Measurements from ENCODE around the gene CNTROB.

CNTROB gene

DNA sequence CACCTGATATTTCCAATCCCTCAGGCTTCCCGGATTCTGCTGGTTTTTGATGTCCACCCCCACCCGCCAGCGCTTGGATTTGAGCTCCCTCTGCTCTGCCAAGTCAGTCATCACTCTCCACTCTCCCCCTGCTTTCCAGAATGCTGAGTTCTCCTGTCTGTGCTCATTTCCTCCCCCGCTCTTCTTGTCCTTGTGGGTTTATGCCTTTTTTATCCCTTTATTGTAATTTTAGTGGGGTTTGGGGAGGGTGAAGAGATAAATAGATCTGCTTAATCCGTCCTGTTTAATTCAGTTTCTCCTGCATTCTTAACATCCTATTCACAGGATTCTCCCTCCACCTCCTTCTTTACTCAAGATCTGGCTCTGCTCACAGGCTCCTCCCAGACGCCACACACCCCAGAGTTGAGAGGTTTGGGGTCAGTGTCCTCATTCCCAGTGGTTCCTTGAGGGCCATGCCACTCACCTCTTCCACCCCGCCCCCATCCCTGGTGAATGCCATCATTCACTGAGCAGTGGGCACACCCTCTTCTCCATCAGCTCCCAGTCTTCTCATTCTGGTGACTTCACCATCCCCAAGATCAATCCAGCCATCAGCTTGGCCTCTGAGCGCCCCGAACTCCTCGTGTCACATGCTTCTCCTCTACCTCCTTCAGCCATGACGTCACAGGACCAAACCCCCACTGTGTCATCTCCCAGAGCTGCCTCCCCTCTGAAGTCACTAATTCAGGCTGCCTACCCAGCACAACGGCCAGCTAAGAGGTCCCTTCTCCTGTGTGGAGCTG, 55.3 kb downstream of the CNTROB start:
- DNase-seq (ENCODE audit: low read depth in 2 of 2) = no peak

DNA sequence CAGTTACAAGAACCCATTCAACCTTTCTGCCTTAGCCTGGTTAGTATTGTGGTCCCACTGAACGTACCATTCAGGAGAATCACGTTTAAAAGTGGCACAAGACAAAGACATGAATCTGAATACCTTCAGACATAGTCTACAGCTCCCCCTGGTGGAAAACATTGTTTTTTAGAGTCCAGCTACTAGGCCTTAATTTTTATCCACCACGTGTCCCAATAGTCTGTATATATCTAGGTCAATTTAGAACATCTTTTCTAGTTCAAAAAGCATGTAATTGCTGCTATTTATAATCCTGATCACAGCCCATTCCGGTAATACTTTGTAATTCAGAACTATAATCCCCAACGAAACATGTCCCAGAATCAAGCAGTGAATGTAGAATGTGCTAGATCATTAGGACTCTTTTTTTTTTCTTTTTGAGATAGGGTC, 56.8 kb downstream of the CNTROB start:
- DNase-seq (ENCODE audit: low read depth in 2 of 2) = peak in 1 of 2 donors; percentile 63

GRCh38 chr17:7989781-7990655, 58.0 kb downstream of the CNTROB start:
- DNase-seq (ENCODE audit: low read depth in 2 of 2) = peak; percentile 96 to 97

GRCh38 chr17:7992516-7992915, 60.5 kb downstream of the CNTROB start:
- no peak for DNase-seq (ENCODE audit: low read depth in 2 of 2)

DNA sequence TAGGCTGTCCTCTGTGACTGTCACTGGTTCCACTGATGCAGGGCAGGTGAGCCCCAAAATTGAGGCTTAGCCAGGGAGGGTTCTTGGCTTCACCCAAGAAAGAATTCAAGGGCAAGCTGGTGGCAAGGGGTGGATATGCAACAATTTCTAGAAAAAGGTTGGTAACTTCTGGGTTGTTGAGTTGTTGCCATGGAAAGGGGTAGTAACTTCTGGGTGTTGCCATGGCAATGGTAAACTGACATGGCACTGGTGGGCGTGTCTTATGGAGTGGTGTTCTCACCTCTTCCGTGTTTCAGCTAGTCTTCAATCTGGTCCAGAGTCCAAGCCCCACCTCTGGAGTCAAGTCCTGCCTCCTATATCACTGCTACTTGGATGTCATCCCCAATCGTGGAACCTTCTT, 60.9 kb downstream of the CNTROB start:
- no peak for DNase-seq (ENCODE audit: low read depth in 2 of 2)

DNA sequence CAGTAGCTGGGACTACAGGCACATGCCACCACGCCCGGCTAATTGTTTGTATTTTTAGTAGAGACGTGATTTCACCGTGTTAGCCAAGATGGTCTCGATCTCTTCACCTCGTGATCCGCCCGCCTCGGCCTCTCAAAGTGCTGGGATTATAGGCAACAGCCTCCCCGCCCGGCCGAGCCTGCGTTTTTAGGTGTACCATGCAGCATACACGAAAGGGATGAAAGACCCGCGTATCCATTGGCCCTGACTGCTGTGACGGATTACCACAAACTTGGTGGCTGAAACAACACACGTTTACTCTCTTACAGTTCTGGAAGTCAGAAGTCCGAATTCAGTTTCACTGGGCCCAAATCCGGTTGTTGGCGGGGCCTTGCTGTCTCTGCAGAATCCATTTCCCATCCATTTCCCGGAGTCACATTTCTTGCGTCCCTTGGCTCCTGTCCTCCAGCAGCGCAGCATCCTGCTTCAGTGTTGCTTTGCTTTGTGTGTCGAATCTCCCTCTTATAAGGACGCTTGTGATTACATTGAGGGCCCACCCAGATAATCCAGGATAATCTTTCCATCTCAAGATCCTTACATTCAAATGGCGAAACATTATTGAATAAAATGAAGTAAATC, 62.1 kb downstream of the CNTROB start:
- DNase-seq (ENCODE audit: low read depth in 2 of 2) = no peak

- no peak for DNase-seq (ENCODE audit: low read depth in 2 of 2)
Observed at GRCh38 chr17:7995724-7996123, 63.7 kb downstream of the CNTROB start.

DNA sequence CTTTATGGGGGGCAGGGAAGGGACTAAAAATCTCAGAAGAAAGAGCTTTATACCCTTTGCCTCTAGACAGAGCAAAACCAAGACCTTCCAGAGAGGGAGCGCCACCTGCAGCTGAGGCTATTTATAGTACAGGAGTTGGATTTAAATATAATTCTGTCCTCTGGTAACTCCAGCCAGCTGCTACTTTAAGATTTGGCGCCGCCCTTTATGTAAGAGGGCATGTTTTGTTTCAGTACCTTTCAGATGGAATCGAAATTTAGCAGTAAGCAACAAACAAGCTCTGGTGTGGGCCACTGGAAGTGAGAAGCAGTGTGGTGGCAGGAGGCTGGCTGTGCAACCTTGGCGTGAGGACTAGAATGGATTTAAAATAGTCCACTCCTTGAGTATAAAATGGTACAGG, 65.2 kb downstream of the CNTROB start:
- no peak for DNase-seq (ENCODE audit: low read depth in 2 of 2)

Data from stimulated activated CD4-positive, alpha-beta T cell treated with anti-CD3 and anti-CD28 coated beads, Interleukin-1b, Interleukin-23, amount 100 ng/mL, for 4 hours (primary cell).